CD14-positive monocyte (primary cell): ENCODE data around the gene GLP1R. TPM values are rescaled to one million over a fixed set of nuclear protein-coding genes. Genes with fewer than 3 reads are reported as not detected.

Experiments
- DNase-seq, 3 donors: peaks; one replicate each; pipeline ENCODE4 v3.0.0-alpha.2; 2011 to 2022
- H2AFZ ChIP-seq: 2 replicates; pipeline ENCODE4 v1.6.0; 2012; ENCODE audit warnings: mild to moderate bottlenecking, low read depth, low read length, inconsistent platforms; ENCODE audit not compliant: insufficient read depth, poor library complexity, severe bottlenecking
- H3K27ac ChIP-seq, 2 donors: 1 replicate in 1 of 2; 2 replicates in 1 of 2; pipeline ENCODE4 v1.5.1; 2012 to 2013; ENCODE audit warnings: low read length in 2 of 2, control low read depth in 1 of 2, inconsistent platforms in 1 of 2, low read depth in 1 of 2, mild to moderate bottlenecking in 1 of 2
- H3K27me3 ChIP-seq, 2 donors: one replicate each; pipeline versions ENCODE4 v1.6.0 to v1.6.1; 2011 to 2013; ENCODE audit warnings: low read length in 2 of 2; ENCODE audit not compliant: control insufficient read depth in 2 of 2, insufficient read depth in 2 of 2
- H3K36me3 ChIP-seq, 2 donors: replicated peaks in 1 of 2; 1 replicate in 1 of 2; 2 replicates in 1 of 2; pipeline versions ENCODE4 v1.5.1 to v1.6.1; 2012 to 2013; ENCODE audit warnings: low read length in 2 of 2, control low read depth in 1 of 2, inconsistent platforms in 1 of 2, mild to moderate bottlenecking in 1 of 2; ENCODE audit not compliant: insufficient read depth in 2 of 2, control insufficient read depth in 1 of 2
- H3K4me1 ChIP-seq, 2 donors: 1 replicate in 1 of 2; 2 replicates in 1 of 2; pipeline versions ENCODE4 v1.5.1 to v1.6.1; 2012 to 2013; ENCODE audit warnings: low read length in 2 of 2, control low read depth in 1 of 2, inconsistent platforms in 1 of 2, mild to moderate bottlenecking in 1 of 2, moderate library complexity in 1 of 2; ENCODE audit not compliant: insufficient read depth in 2 of 2, control insufficient read depth in 1 of 2
- H3K4me2 ChIP-seq: replicated peaks from 2 replicates; pipeline ENCODE3; 2012; ENCODE audit warnings: low read length, moderate library complexity, mild to moderate bottlenecking; ENCODE audit not compliant: poor library complexity, severe bottlenecking; ENCODE audit errors: extremely low read depth
- H3K4me3 ChIP-seq, 3 experiments: fragments of 200-600 bp in 1 of 3; sonication (generic) in 1 of 3; replicated peaks in 1 of 3; 1 replicate in 2 of 3; 2 replicates in 1 of 3; pipeline ENCODE4 v1.5.1; 2011 to 2013; ENCODE audit warnings: low read length in 3 of 3, mild to moderate bottlenecking in 3 of 3, control low read depth in 2 of 3, low read depth in 2 of 3, inconsistent platforms in 1 of 3, moderate library complexity in 1 of 3
- H3K79me2 ChIP-seq: 2 replicates; pipeline ENCODE4 v1.6.0; 2012; ENCODE audit warnings: mild to moderate bottlenecking, control low read depth, inconsistent platforms, low read length, moderate library complexity; ENCODE audit not compliant: insufficient read depth
- H3K9ac ChIP-seq: 2 replicates; pipeline ENCODE4 v1.6.0; 2017; ENCODE audit warnings: low read length, mild to moderate bottlenecking; ENCODE audit not compliant: insufficient read depth, poor library complexity, severe bottlenecking
- H3K9me3 ChIP-seq, 2 donors: replicated peaks in 1 of 2; 1 replicate in 1 of 2; 2 replicates in 1 of 2; pipeline versions ENCODE4 v1.5.1 to v1.6.1; 2012 to 2013; ENCODE audit warnings: low read length in 2 of 2, control low read depth in 1 of 2; ENCODE audit not compliant: control insufficient read depth in 1 of 2, insufficient read depth in 1 of 2
- H4K20me1 ChIP-seq: 2 replicates; pipeline ENCODE4 v1.6.0; 2012; ENCODE audit warnings: mild to moderate bottlenecking, low read length, control low read depth, moderate library complexity; ENCODE audit not compliant: insufficient read depth
- H3K27ac Mint-ChIP-seq, 7 donors: one replicate each; pipeline ENCODE4 v1.8.0; 2020; ENCODE audit warnings: mild to moderate bottlenecking in 7 of 7, mixed read lengths in 7 of 7, moderate library complexity in 6 of 7, inconsistent platforms in 2 of 7
- H3K27me3 Mint-ChIP-seq, 3 donors: one replicate each; pipeline ENCODE4 v1.8.0; 2021 to 2022; ENCODE audit warnings: low read depth in 3 of 3, mild to moderate bottlenecking in 3 of 3, mixed read lengths in 3 of 3, moderate library complexity in 3 of 3, inconsistent platforms in 1 of 3
- H3K36me3 Mint-ChIP-seq, 2 donors: one replicate each; pipeline ENCODE4 v1.8.0; 2020; ENCODE audit warnings: mixed read lengths in 2 of 2, inconsistent platforms in 1 of 2, mild to moderate bottlenecking in 1 of 2
- H3K4me1 Mint-ChIP-seq: one replicate; pipeline ENCODE4 v1.8.0; 2020; ENCODE audit warnings: mild to moderate bottlenecking, mixed read lengths
- H3K4me3 Mint-ChIP-seq, 2 donors: one replicate each; pipeline ENCODE4 v1.8.0; 2020; ENCODE audit warnings: mild to moderate bottlenecking in 2 of 2, mixed read lengths in 2 of 2, moderate library complexity in 1 of 2
- H3K9me3 Mint-ChIP-seq, 7 donors: one replicate each; pipeline ENCODE4 v1.8.0; 2020 to 2022; ENCODE audit warnings: mixed read lengths in 7 of 7, mild to moderate bottlenecking in 6 of 7, moderate library complexity in 6 of 7, inconsistent platforms in 2 of 7
- CTCF ChIP-seq: fragments of 200-600 bp; IDR thresholded peaks from one replicate; pipeline ENCODE4 v1.8.0; 2022; ENCODE audit warnings: antibody characterized with exemption, mild to moderate bottlenecking
- WGBS: methylation state at CpG from one replicate; pipeline ENCODE4 v1.1.5; 2013; ENCODE audit warnings: missing lambda C conversion rate; ENCODE audit not compliant: insufficient coverage; 5-methylcytosine and 5-hydroxymethylcytosine counted together
- intact Hi-C, 2 donors: fragments of 100-400 bp; cut with micrococcal nuclease; formaldehyde crosslinking; loops; one replicate each; pipeline versions ENCODE4 v1.15.0 to v1.15.1; 2023
- polyA plus RNA-seq, 3 donors: library from polyadenylated mRNA; depleted of rRNA in 1 of 3; unstranded in 2 of 3; stranded (reverse) in 1 of 3; fragments of 300-500 nt in 2 of 3; fragments of >200 nt in 1 of 3; fragmentation: Illumina TruSeq in 2 of 3; gene quantifications; 1 replicate in 2 of 3; 2 replicates in 1 of 3; pipeline ENCODE4 v1.2.3, GENCODE V29; 2012 to 2021

GLP1R gene
- polyA plus RNA-seq, 3 donors: not detected

- intact Hi-C loops: no loop called here
- TF ChIP-seq CTCF: no peak
- Mint-ChIP-seq H3K36me3 (no peaks in the 10 kb centered on the region), H3K27me3 (peaks cover 39 to 66% (median 54%) of the 10 kb centered on the region in 3 donors), H3K4me1 (peaks cover 2% of the 10 kb centered on the region), H3K4me3 (peak overlapping the region in 1 of 2 donors; percentile 70), H3K9me3 (peaks cover 0 to 1% (median 0%) of the 10 kb centered on the region in 7 donors), H3K27ac (no peak overlapping the region)
- Histone ChIP-seq H3K27me3 (peaks cover 28 to 46% of the 10 kb centered on the region in 2 donors), H3K4me1 (no peaks in the 10 kb centered on the region), H3K36me3 (no peaks in the 10 kb centered on the region), H3K79me2 (no peaks in the 10 kb centered on the region), H3K9ac (no peak overlapping the region), H3K4me3 (no peak overlapping the region), H3K9me3 (no peaks in the 10 kb centered on the region), H3K4me2 (no peak overlapping the region), H3K27ac (no peak overlapping the region), H2AFZ (no peak overlapping the region), H4K20me1 (no peaks in the 10 kb centered on the region)
- WGBS: 94% methylated on average over 5 of the region's 9 CpGs
- DNase-seq: no peak
These were observed 1.1 kb downstream of the GLP1R start for GRCh38 chr6:39049575-39050283.

GRCh38 chr6:39050453-39051112, 2.0 kb downstream of the GLP1R start:
- H3K36me3 ChIP-seq: no peaks in the 10 kb centered on the region
- TF ChIP-seq CTCF: no peak
- H3K27me3 Mint-ChIP-seq: peaks cover 39 to 63% (median 52%) of the 10 kb centered on the region in 3 donors
- no peak overlapping the region for H3K27ac ChIP-seq
- no peaks in the 10 kb centered on the region for H3K9me3 ChIP-seq
- peaks cover 28 to 46% of the 10 kb centered on the region in 2 donors for H3K27me3 ChIP-seq
- no peaks in the 10 kb centered on the region for H3K36me3 Mint-ChIP-seq
- H3K79me2 ChIP-seq: no peaks in the 10 kb centered on the region
- H3K9ac ChIP-seq: no peak overlapping the region
- H2AFZ ChIP-seq: no peak overlapping the region
- peaks cover 2% of the 10 kb centered on the region for H3K4me1 Mint-ChIP-seq
- H3K4me3 Mint-ChIP-seq: peak overlapping the region in 1 of 2 donors; percentile 7
- intact Hi-C loops: no loop called here
- DNase-seq: no peak
- no peak overlapping the region for H3K4me2 ChIP-seq
- WGBS: no CpG with 5 or more reads among the region's 5 CpGs
- H3K27ac Mint-ChIP-seq: no peak overlapping the region
- no peaks in the 10 kb centered on the region for H3K4me1 ChIP-seq
- H4K20me1 ChIP-seq: no peaks in the 10 kb centered on the region
- no peak overlapping the region for H3K4me3 ChIP-seq
- peaks cover 0 to 1% (median 0%) of the 10 kb centered on the region in 7 donors for H3K9me3 Mint-ChIP-seq
